Naive B cell (primary cell): ENCODE measurements around the gene ALKBH5. TPM values are rescaled to one million over a fixed set of nuclear protein-coding genes. Genes with fewer than 3 reads are reported as not detected.
A peak's percentile ranks its signal among the peaks of the same experiment; 100 is the strongest.

Experiments used
- ATAC-seq, 2 donors: fragments of 150-1000 bp; cut with Tn5 transposase; 2 replicates each; pipeline ENCODE4 v1.10.0; 2021; ENCODE audit warnings: low read depth in 2 of 2, mild to moderate bottlenecking in 2 of 2, moderate library complexity in 2 of 2
- DNase-seq: peaks from one replicate; pipeline ENCODE4 v3.0.0; 2022
- H3K27ac Mint-ChIP-seq, 6 donors: one replicate each; pipeline ENCODE4 v1.8.0; 2020 to 2022; ENCODE audit warnings: mild to moderate bottlenecking in 6 of 6, mixed read lengths in 6 of 6, moderate library complexity in 5 of 6, inconsistent platforms in 2 of 6
- H3K27me3 Mint-ChIP-seq, 3 donors: one replicate each; pipeline ENCODE4 v1.8.0; 2021 to 2022; ENCODE audit warnings: mixed read lengths in 3 of 3, mild to moderate bottlenecking in 1 of 3
- H3K36me3 Mint-ChIP-seq, 2 donors: one replicate each; pipeline ENCODE4 v1.8.0; 2020 to 2022; ENCODE audit warnings: mixed read lengths in 2 of 2, inconsistent platforms in 1 of 2, mild to moderate bottlenecking in 1 of 2
- H3K4me1 Mint-ChIP-seq, 3 donors: one replicate each; pipeline ENCODE4 v1.8.0; 2020 to 2022; ENCODE audit warnings: mixed read lengths in 3 of 3, inconsistent platforms in 1 of 3, mild to moderate bottlenecking in 1 of 3, moderate library complexity in 1 of 3
- H3K4me3 Mint-ChIP-seq, 8 donors: one replicate each; pipeline ENCODE4 v1.8.0; 2020 to 2022; ENCODE audit warnings: mild to moderate bottlenecking in 8 of 8, mixed read lengths in 8 of 8, moderate library complexity in 8 of 8, inconsistent platforms in 2 of 8
- H3K9me3 Mint-ChIP-seq, 7 donors: one replicate each; pipeline ENCODE4 v1.8.0; 2020 to 2022; ENCODE audit warnings: mixed read lengths in 7 of 7, mild to moderate bottlenecking in 5 of 7, inconsistent platforms in 2 of 7, moderate library complexity in 1 of 7
- polyA plus RNA-seq, 6 donors: library from polyadenylated mRNA; unstranded; fragments of 300-500 nt; fragmentation: Illumina TruSeq; gene quantifications; one replicate each; pipeline ENCODE4 v1.2.3, GENCODE V29; 2021; ENCODE audit warnings: low read depth in 6 of 6

The ALKBH5 gene
- polyA plus RNA-seq, 6 donors from 2014 or later = 124 to 169 (median 146) TPM

- Mint-ChIP-seq H3K27ac (peak overlapping the region in 1 of 6 donors; percentile 69), H3K4me3 (no peak overlapping the region), H3K27me3 (no peaks in the 10 kb centered on the region), H3K4me1 (peaks cover 6 to 14% (median 8%) of the 10 kb centered on the region in 3 donors), H3K9me3 (no peaks in the 10 kb centered on the region), H3K36me3 (no peaks in the 10 kb centered on the region)
- no peak for ATAC-seq
- no peak for DNase-seq
Measured at GRCh38 chr17:18218756-18219415, 35.3 kb downstream of the ALKBH5 start.

GRCh38 chr17:18224053-18224386 is 40.4 kb downstream of the ALKBH5 start:
- no peak for ATAC-seq
- Mint-ChIP-seq H3K27ac (no peak overlapping the region), H3K9me3 (peaks cover 0 to 2% (median 0%) of the 10 kb centered on the region in 7 donors), H3K36me3 (no peaks in the 10 kb centered on the region), H3K4me1 (peaks cover 12 to 30% (median 22%) of the 10 kb centered on the region in 3 donors), H3K27me3 (no peaks in the 10 kb centered on the region), H3K4me3 (peak overlapping the region in 1 of 8 donors; percentile 21)
- no peak for DNase-seq

- H3K27me3 Mint-ChIP-seq = no peaks in the 10 kb centered on the region
- H3K4me1 Mint-ChIP-seq = peaks cover 12 to 30% (median 22%) of the 10 kb centered on the region in 3 donors
- H3K9me3 Mint-ChIP-seq = peaks cover 0 to 2% (median 0%) of the 10 kb centered on the region in 7 donors
- DNase-seq (no peak), ATAC-seq (no peak)
- no peak overlapping the region for H3K27ac Mint-ChIP-seq
- H3K36me3 Mint-ChIP-seq = no peaks in the 10 kb centered on the region
- peak overlapping the region; percentile 36 to 81 (median 64) for H3K4me3 Mint-ChIP-seq
Measured at GRCh38 chr17:18224387-18225120, 40.9 kb downstream of the ALKBH5 start.

- H3K9me3 Mint-ChIP-seq = peaks cover 0 to 2% (median 0%) of the 10 kb centered on the region in 7 donors
- peak within 1 kb of the TSS; percentile 81 to 95 (median 92) for H3K4me3 Mint-ChIP-seq
- ATAC-seq (peak; percentile 90 to 92), DNase-seq (peak; percentile 95)
- H3K27me3 Mint-ChIP-seq = no peaks in the 10 kb centered on the region
- H3K27ac Mint-ChIP-seq = peak within 1 kb of the TSS; percentile 40 to 89 (median 76)
- H3K36me3 Mint-ChIP-seq = no peaks in the 10 kb centered on the region
- H3K4me1 Mint-ChIP-seq = peaks cover 12 to 30% (median 22%) of the 10 kb centered on the region in 3 donors
Measured at GRCh38 chr17:18225121-18225641, 41.6 kb downstream of the ALKBH5 start, which contains the start of gene LLGL1. TSS of gene LLGL1 (plus strand) at chr17:18225635. CDS start at chr17:18225683, 48 bp downstream.

- peaks cover 12 to 30% (median 22%) of the 10 kb centered on the region in 3 donors for H3K4me1 Mint-ChIP-seq
- DNase-seq = no peak
Measured at GRCh38 chr17:18225642-18226283, 42.1 kb downstream of the ALKBH5 start.

GRCh38 chr17:18226284-18226945 is 42.8 kb downstream of the ALKBH5 start:
- H3K9me3 Mint-ChIP-seq = peaks cover 0 to 2% (median 0%) of the 10 kb centered on the region in 7 donors
- H3K27me3 Mint-ChIP-seq = no peaks in the 10 kb centered on the region
- peaks cover 12 to 30% (median 22%) of the 10 kb centered on the region in 3 donors for H3K4me1 Mint-ChIP-seq
- ATAC-seq (no peak), DNase-seq (peak; percentile 11)
- peak overlapping the region; percentile 40 to 89 (median 76) for H3K27ac Mint-ChIP-seq
- no peaks in the 10 kb centered on the region for H3K36me3 Mint-ChIP-seq
- H3K4me3 Mint-ChIP-seq = peak overlapping the region; percentile 81 to 95 (median 92)

More at GRCh38 chr17:18225642-18226283, 42.1 kb downstream of the ALKBH5 start:
- H3K9me3 Mint-ChIP-seq = peaks cover 0 to 2% (median 0%) of the 10 kb centered on the region in 7 donors
- H3K4me3 Mint-ChIP-seq = peak overlapping the region; percentile 81 to 95 (median 92)
- no peaks in the 10 kb centered on the region for H3K36me3 Mint-ChIP-seq
- H3K27me3 Mint-ChIP-seq = no peaks in the 10 kb centered on the region
- H3K27ac Mint-ChIP-seq = peak overlapping the region; percentile 40 to 89 (median 76)
- no peak for ATAC-seq

GRCh38 chr17:18227635-18228034 is 44.0 kb downstream of the ALKBH5 start:
- Mint-ChIP-seq H3K27ac (peak overlapping the region in 3 of 6 donors; percentile 21 to 74 (median 33)), H3K4me3 (peak overlapping the region in 6 of 8 donors; percentile 6 to 66 (median 48)), H3K4me1 (peaks cover 12 to 30% (median 22%) of the 10 kb centered on the region in 3 donors)

GRCh38 chr17:18228176-18228682 is 44.6 kb downstream of the ALKBH5 start:
- Mint-ChIP-seq H3K4me1 (peaks cover 12 to 30% (median 22%) of the 10 kb centered on the region in 3 donors), H3K36me3 (no peaks in the 10 kb centered on the region), H3K27ac (peak overlapping the region in 2 of 6 donors; percentile 68 to 80), H3K4me3 (peak overlapping the region in 2 of 8 donors; percentile 18 to 66), H3K27me3 (no peaks in the 10 kb centered on the region), H3K9me3 (peaks cover 0 to 2% (median 0%) of the 10 kb centered on the region in 7 donors)
- DNase-seq (no peak), ATAC-seq (no peak)

More at GRCh38 chr17:18227635-18228034, 44.0 kb downstream of the ALKBH5 start:
- no peak for ATAC-seq
- no peaks in the 10 kb centered on the region for H3K27me3 Mint-ChIP-seq
- no peaks in the 10 kb centered on the region for H3K36me3 Mint-ChIP-seq
- DNase-seq = no peak
- peaks cover 0 to 2% (median 0%) of the 10 kb centered on the region in 7 donors for H3K9me3 Mint-ChIP-seq

GRCh38 chr17:18229254-18229653 is 45.6 kb downstream of the ALKBH5 start:
- no peak for DNase-seq
- H3K27ac Mint-ChIP-seq = no peak overlapping the region
- no peaks in the 10 kb centered on the region for H3K27me3 Mint-ChIP-seq
- peaks cover 12 to 30% (median 22%) of the 10 kb centered on the region in 3 donors for H3K4me1 Mint-ChIP-seq
- no peak overlapping the region for H3K4me3 Mint-ChIP-seq
- no peak for ATAC-seq
- H3K36me3 Mint-ChIP-seq = no peaks in the 10 kb centered on the region
- peaks cover 0 to 2% (median 0%) of the 10 kb centered on the region in 7 donors for H3K9me3 Mint-ChIP-seq

- no peak for DNase-seq
- Mint-ChIP-seq H3K27ac (no peak overlapping the region), H3K4me3 (no peak overlapping the region)
Measured at GRCh38 chr17:18229771-18230170, 46.1 kb downstream of the ALKBH5 start.

GRCh38 chr17:18230288-18231141 is 46.9 kb downstream of the ALKBH5 start:
- no peak for DNase-seq
- no peaks in the 10 kb centered on the region for H3K36me3 Mint-ChIP-seq
- peaks cover 0 to 2% (median 0%) of the 10 kb centered on the region in 7 donors for H3K9me3 Mint-ChIP-seq
- H3K27me3 Mint-ChIP-seq = no peaks in the 10 kb centered on the region
- no peak for ATAC-seq
- H3K27ac Mint-ChIP-seq = no peak overlapping the region
- H3K4me1 Mint-ChIP-seq = peaks cover 12 to 27% (median 17%) of the 10 kb centered on the region in 3 donors
- H3K4me3 Mint-ChIP-seq = no peak overlapping the region

More at GRCh38 chr17:18229771-18230170, 46.1 kb downstream of the ALKBH5 start:
- Mint-ChIP-seq H3K9me3 (peaks cover 0 to 2% (median 0%) of the 10 kb centered on the region in 7 donors), H3K27me3 (no peaks in the 10 kb centered on the region), H3K4me1 (peaks cover 12 to 30% (median 22%) of the 10 kb centered on the region in 3 donors), H3K36me3 (no peaks in the 10 kb centered on the region)
- ATAC-seq = no peak

GRCh38 chr17:18231164-18231563 is 47.5 kb downstream of the ALKBH5 start:
- DNase-seq (no peak), ATAC-seq (no peak)
- Mint-ChIP-seq H3K27ac (no peak overlapping the region), H3K4me1 (peaks cover 8 to 22% (median 13%) of the 10 kb centered on the region in 3 donors), H3K27me3 (no peaks in the 10 kb centered on the region), H3K9me3 (peaks cover 0 to 2% (median 0%) of the 10 kb centered on the region in 7 donors), H3K4me3 (no peak overlapping the region), H3K36me3 (peaks cover 0 to 4% of the 10 kb centered on the region in 2 donors)
